ENCODE results near the gene RBBP7.
A peak's percentile ranks its signal among the peaks of the same experiment; 100 is the strongest.

The RBBP7 gene

GRCh38 chrX:16825264-16826035 lies 44.7 kb downstream of the RBBP7 start:
- DNase-seq: no peak

GRCh38 chrX:16822723-16823122 lies 47.4 kb downstream of the RBBP7 start:
- no peak for DNase-seq

GRCh38 chrX:16819634-16820033 lies 50.5 kb downstream of the RBBP7 start:
- no peak for DNase-seq

GRCh38 chrX:16814597-16814996 lies 55.6 kb downstream of the RBBP7 start:
- no peak for DNase-seq

- no peak for DNase-seq
Observed at GRCh38 chrX:16807976-16808542, 62.1 kb downstream of the RBBP7 start.

- DNase-seq: no peak
Observed at GRCh38 chrX:16807548-16807947, 62.6 kb downstream of the RBBP7 start.

GRCh38 chrX:16804923-16805464 lies 65.2 kb downstream of the RBBP7 start:
- no peak for DNase-seq

GRCh38 chrX:16797841-16798240 lies 72.3 kb downstream of the RBBP7 start:
- DNase-seq: no peak

- peak in 8 of 14 donors; percentile 0 to 37 (median 8) for DNase-seq
Observed at GRCh38 chrX:16797358-16797757, 72.8 kb downstream of the RBBP7 start.

GRCh38 chrX:16796298-16796697 lies 73.9 kb downstream of the RBBP7 start:
- DNase-seq: no peak
